Stimulated activated memory B cell treated with anti-CD40 and anti-IgM and Interleukin-4, amounts not matched to agents 10 μg/mL and 1 μg/mL and 100 μg/mL, for 72 hours (primary cell): Measurements from ENCODE around the gene MAP3K5.
A peak's percentile ranks its signal among the peaks of the same experiment; 100 is the strongest.

Experiments
- ATAC-seq: fragments of 150-1000 bp; cut with Tn5 transposase; 2 replicates; pipeline ENCODE4 v1.10.0; 2021
- H3K27ac Mint-ChIP-seq: one replicate; pipeline ENCODE4 v1.8.0; 2022; ENCODE audit warnings: mild to moderate bottlenecking, mixed read lengths
- H3K27me3 Mint-ChIP-seq: one replicate; pipeline ENCODE4 v1.8.0; 2022; ENCODE audit warnings: mixed read lengths
- H3K36me3 Mint-ChIP-seq: one replicate; pipeline ENCODE4 v1.8.0; 2022; ENCODE audit warnings: mixed read lengths
- H3K4me1 Mint-ChIP-seq: one replicate; pipeline ENCODE4 v1.8.0; 2022; ENCODE audit warnings: mixed read lengths
- H3K4me3 Mint-ChIP-seq: one replicate; pipeline ENCODE4 v1.8.0; 2022; ENCODE audit warnings: mild to moderate bottlenecking, moderate library complexity, mixed read lengths
- H3K9me3 Mint-ChIP-seq: one replicate; pipeline ENCODE4 v1.8.0; 2022; ENCODE audit warnings: mixed read lengths

MAP3K5 gene

GRCh38 chr6:136517582-136517981 lies 274.7 kb downstream of the MAP3K5 start:
- Mint-ChIP-seq H3K4me3 (no peak overlapping the region), H3K27ac (no peak overlapping the region), H3K9me3 (no peaks in the 10 kb centered on the region), H3K36me3 (no peaks in the 10 kb centered on the region), H3K27me3 (peaks cover 14% of the 10 kb centered on the region), H3K4me1 (no peaks in the 10 kb centered on the region)
- ATAC-seq, result no peak

- ATAC-seq, result no peak
- Mint-ChIP-seq H3K4me1 (no peaks in the 10 kb centered on the region), H3K9me3 (no peaks in the 10 kb centered on the region), H3K36me3 (no peaks in the 10 kb centered on the region), H3K4me3 (no peak overlapping the region), H3K27ac (no peak overlapping the region), H3K27me3 (peaks cover 8% of the 10 kb centered on the region)
These were observed 275.3 kb downstream of the MAP3K5 start for GRCh38 chr6:136517002-136517401.

DNA sequence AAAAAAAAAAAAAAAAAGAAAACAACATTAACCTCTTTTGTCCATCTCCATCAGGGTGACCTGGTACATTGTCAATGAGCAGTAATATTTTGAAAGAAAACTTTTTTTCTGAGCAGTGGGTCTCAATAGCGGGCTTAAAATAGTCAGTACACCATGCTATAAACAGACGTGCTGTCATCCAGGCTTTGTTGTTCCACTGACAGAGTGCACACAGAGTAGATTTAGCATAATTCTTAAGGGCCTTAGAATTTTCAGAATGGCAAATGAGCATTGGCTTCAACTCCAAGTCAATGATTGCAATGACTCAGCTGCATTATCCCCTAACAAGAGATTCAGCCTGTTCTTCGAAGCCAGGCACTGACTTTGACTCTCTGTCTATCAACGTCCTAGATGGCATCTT lies 277.7 kb downstream of the MAP3K5 start:
- ATAC-seq, result no peak
- Mint-ChIP-seq H3K27me3 (no peaks in the 10 kb centered on the region), H3K9me3 (no peaks in the 10 kb centered on the region), H3K27ac (no peak overlapping the region), H3K4me1 (no peaks in the 10 kb centered on the region), H3K36me3 (no peaks in the 10 kb centered on the region), H3K4me3 (no peak overlapping the region)

DNA sequence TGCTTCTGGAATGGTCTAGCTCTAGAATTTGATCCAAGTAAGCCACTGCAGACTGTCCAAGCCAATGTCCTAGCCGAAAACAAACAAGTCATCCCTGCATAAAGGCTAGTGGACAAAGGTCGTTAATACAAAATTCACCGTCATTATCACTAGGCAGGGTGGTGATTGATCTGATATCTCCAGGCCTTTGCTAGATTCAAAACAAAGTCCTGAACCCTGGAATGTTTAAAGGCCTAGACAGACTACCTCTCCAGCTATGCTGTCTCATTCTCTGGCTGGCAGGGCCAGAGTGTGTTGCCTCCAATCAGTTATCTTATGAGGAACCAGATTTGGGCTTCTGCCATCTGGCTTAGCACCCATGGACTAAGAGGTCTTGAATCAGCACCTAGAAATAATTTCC lies 280.4 kb downstream of the MAP3K5 start:
- Mint-ChIP-seq H3K36me3 (no peaks in the 10 kb centered on the region), H3K9me3 (no peaks in the 10 kb centered on the region), H3K4me1 (no peaks in the 10 kb centered on the region), H3K4me3 (no peak overlapping the region), H3K27me3 (no peaks in the 10 kb centered on the region), H3K27ac (no peak overlapping the region)
- ATAC-seq, result no peak

- H3K9me3 Mint-ChIP-seq, result no peaks in the 10 kb centered on the region
- H3K36me3 Mint-ChIP-seq, result no peaks in the 10 kb centered on the region
These were observed 280.9 kb downstream of the MAP3K5 start for GRCh38 chr6:136511397-136511796.

DNA sequence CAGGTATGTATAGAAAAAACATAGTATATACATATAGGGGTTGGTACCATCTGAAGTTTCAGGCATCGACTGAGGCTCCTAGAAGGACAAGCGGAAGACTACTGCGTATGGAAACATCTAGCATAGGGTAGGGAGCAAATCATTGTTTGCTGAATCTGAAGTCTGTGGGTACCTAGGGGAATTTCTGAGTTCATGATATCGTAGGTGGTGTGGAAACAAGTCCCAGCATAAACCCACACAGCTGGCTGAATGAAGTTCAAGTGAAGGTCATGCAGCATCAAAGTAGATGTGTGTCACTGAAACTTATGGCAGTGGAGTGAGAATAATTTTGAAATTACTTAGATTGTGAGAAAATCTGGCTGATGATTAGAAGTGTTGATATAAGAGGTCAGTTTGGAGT lies 281.5 kb downstream of the MAP3K5 start:
- ATAC-seq, result peak; percentile 52

More at GRCh38 chr6:136511397-136511796, 280.9 kb downstream of the MAP3K5 start:
- no peak overlapping the region for H3K27ac Mint-ChIP-seq
- no peak for ATAC-seq
- H3K27me3 Mint-ChIP-seq, result no peaks in the 10 kb centered on the region
- H3K4me3 Mint-ChIP-seq, result no peak overlapping the region
- H3K4me1 Mint-ChIP-seq, result no peaks in the 10 kb centered on the region

GRCh38 chr6:136510299-136510698 lies 282.0 kb downstream of the MAP3K5 start:
- Mint-ChIP-seq H3K4me1 (no peaks in the 10 kb centered on the region), H3K4me3 (no peak overlapping the region), H3K9me3 (no peaks in the 10 kb centered on the region), H3K27ac (no peak overlapping the region), H3K36me3 (no peaks in the 10 kb centered on the region), H3K27me3 (no peaks in the 10 kb centered on the region)
- ATAC-seq, result no peak

More for the DNA sequence above, 281.5 kb downstream of the MAP3K5 start:
- H3K4me1 Mint-ChIP-seq, result no peaks in the 10 kb centered on the region
- no peaks in the 10 kb centered on the region for H3K27me3 Mint-ChIP-seq
- no peaks in the 10 kb centered on the region for H3K36me3 Mint-ChIP-seq
- no peak overlapping the region for H3K4me3 Mint-ChIP-seq
- no peak overlapping the region for H3K27ac Mint-ChIP-seq
- H3K9me3 Mint-ChIP-seq, result no peaks in the 10 kb centered on the region

DNA sequence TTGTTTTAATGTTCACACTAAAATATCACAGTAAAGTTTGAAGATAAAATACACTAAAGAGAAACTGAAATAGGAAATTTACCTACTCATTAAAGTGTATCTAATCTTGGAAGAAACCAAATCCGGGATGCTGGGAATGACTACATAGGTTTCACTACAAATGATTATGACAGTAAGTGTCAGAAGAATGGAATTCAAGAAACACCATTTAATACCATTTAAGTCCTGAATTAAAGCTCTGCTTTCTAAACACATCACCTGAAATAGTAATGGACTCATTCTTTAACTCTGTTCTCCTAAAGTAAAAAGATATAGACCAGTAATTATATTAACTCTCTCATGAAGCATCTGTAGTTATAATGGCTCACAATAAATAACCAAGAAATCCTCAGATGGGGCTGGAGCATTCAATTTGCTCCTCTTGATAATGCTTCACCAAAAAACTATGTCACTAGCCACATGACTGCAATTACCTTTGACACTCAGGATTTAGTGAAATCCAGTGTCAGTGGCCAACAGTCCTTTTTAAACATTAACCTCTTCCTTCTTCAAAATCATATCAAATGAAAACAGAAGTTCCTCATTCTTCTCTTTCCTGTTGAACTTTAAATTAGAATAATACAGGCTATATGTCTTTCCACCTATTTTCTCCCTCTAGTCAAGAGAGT lies 283.4 kb downstream of the MAP3K5 start:
- ATAC-seq, result no peak
- no peak overlapping the region for H3K4me3 Mint-ChIP-seq
- H3K4me1 Mint-ChIP-seq, result no peaks in the 10 kb centered on the region
- no peak overlapping the region for H3K27ac Mint-ChIP-seq
- peaks cover 6% of the 10 kb centered on the region for H3K27me3 Mint-ChIP-seq
- no peaks in the 10 kb centered on the region for H3K36me3 Mint-ChIP-seq
- H3K9me3 Mint-ChIP-seq, result no peaks in the 10 kb centered on the region
